HepG2 (cell line): ENCODE measurements around the gene PRKG1. TPM values are rescaled to one million over a fixed set of nuclear protein-coding genes. Genes with fewer than 3 reads are reported as not detected.

Experiments used
- ATAC-seq: fragments of 200-7000 bp; cut with Tn5 transposase; 3 replicates; pipeline ENCODE4 v1.9.1; 2020; ENCODE audit warnings: mild to moderate bottlenecking, moderate library complexity
- BruUV-seq: library from RNA; stranded (reverse); fragments of 400-500 nt; replicated peaks from 2 replicates; lab custom pipeline; 2021; lab: Mats Ljungman, UMichigan
- CTCF ChIA-PET: fragments of 300-600 bp; formaldehyde crosslinking; extraction: SDS; loops from one replicate; lab custom pipeline; 2021; ENCODE audit warnings: low total read pairs, inconsistent platforms, low intra/inter-chr PET ratio; lab: Yijun Ruan, JAX
- POLR2A ChIA-PET: fragments of 350-600 bp; sonication (Branson Sonifier 250); formaldehyde crosslinking; loops from one replicate; lab custom pipeline; 2020; ENCODE audit warnings: antibody characterized with exemption, inconsistent platforms; lab: Yijun Ruan, JAX
- DNase-seq: peaks from one replicate; pipeline ENCODE4 v3.0.0-alpha.2; 2015; ENCODE audit warnings: low spot score
- FAIRE-seq: peaks from 3 replicates; lab custom pipeline; 2011; peaks lifted over from hg19 to GRCh38; lab: Jason Lieb, UNC
- H2AFZ ChIP-seq: one replicate; pipeline ENCODE4 v1.6.1; 2011; ENCODE audit warnings: low read length, inconsistent platforms
- H3K27ac ChIP-seq: fragments of 300-600 bp; 3 replicates; pipeline ENCODE4 v1.8.0; 2011; ENCODE audit warnings: mixed run types, mild to moderate bottlenecking, mixed read lengths, low read length, inconsistent platforms; ENCODE audit not compliant: insufficient read depth; ENCODE audit errors: extremely low read length
- H3K27me3 ChIP-seq, 2 experiments: fragments of 200-600 bp in 1 of 2; 2 replicates in 1 of 2; 3 replicates in 1 of 2; pipeline versions ENCODE4 v1.6.0 to v1.8.0; 2011; ENCODE audit warnings: low read length in 2 of 2, mild to moderate bottlenecking in 2 of 2, moderate library complexity in 2 of 2, inconsistent platforms in 1 of 2; ENCODE audit not compliant: insufficient read depth in 2 of 2, control insufficient read depth in 1 of 2
- H3K36me3 ChIP-seq, 2 experiments: fragments of 200-600 bp in 1 of 2; replicated peaks in 1 of 2; 2 replicates in 1 of 2; 3 replicates in 1 of 2; pipeline versions ENCODE4 v1.5.1 to v1.8.0; 2011; ENCODE audit warnings: low read length in 2 of 2, inconsistent platforms in 1 of 2; ENCODE audit not compliant: insufficient read depth in 2 of 2, control insufficient read depth in 1 of 2
- H3K4me1 ChIP-seq: 2 replicates; pipeline ENCODE4 v1.5.1; 2012; ENCODE audit warnings: low read length, inconsistent platforms; ENCODE audit not compliant: insufficient read depth
- H3K4me2 ChIP-seq: 2 replicates; pipeline ENCODE4 v1.6.0; 2011; ENCODE audit warnings: low read depth, low read length, inconsistent platforms
- H3K4me3 ChIP-seq, 3 experiments: fragments of 200-600 bp in 1 of 3; sonication (generic), shearing (Covaris generic) in 1 of 3; replicated peaks in 1 of 3; 2 replicates each; pipeline ENCODE4 v1.5.1; 2011 to 2016; ENCODE audit warnings: low read length in 3 of 3, inconsistent platforms in 2 of 3, low read depth in 2 of 3, mild to moderate bottlenecking in 2 of 3, control low read depth in 1 of 3, mixed read lengths in 1 of 3; ENCODE audit not compliant: insufficient read depth in 1 of 3
- H3K79me2 ChIP-seq: one replicate; pipeline ENCODE4 v1.6.1; 2011; ENCODE audit warnings: low read length, inconsistent platforms; ENCODE audit not compliant: insufficient read depth
- H3K9ac ChIP-seq: 2 replicates; pipeline ENCODE4 v1.6.0; 2011; ENCODE audit warnings: mild to moderate bottlenecking, low read depth, low read length, inconsistent platforms; ENCODE audit not compliant: insufficient read depth
- H3K9me3 ChIP-seq: 2 replicates; pipeline ENCODE4 v1.5.1; 2012; ENCODE audit warnings: mild to moderate bottlenecking, low read length
- H4K20me1 ChIP-seq: 2 replicates; pipeline ENCODE4 v1.6.0; 2011; ENCODE audit warnings: inconsistent platforms, mild to moderate bottlenecking, low read length, moderate library complexity; ENCODE audit not compliant: insufficient read depth
- ATF7-NPFF ChIP-seq: sonication (generic); formaldehyde crosslinking; IDR thresholded peaks from 2 replicates; pipeline ENCODE4 v1.8.1; 2023; ENCODE audit warnings: mild to moderate bottlenecking, low read depth, missing genetic modification reagents, moderate library complexity
- DR1 ChIP-seq: sonication (generic); formaldehyde crosslinking; IDR thresholded peaks from 2 replicates; pipeline ENCODE4 v1.8.0; 2021; ENCODE audit warnings: mild to moderate bottlenecking, missing genetic modification reagents, inconsistent platforms
- HNRNPL ChIP-seq: fragments of 200-400 bp; formaldehyde crosslinking; IDR thresholded peaks from 2 replicates; pipeline ENCODE4 v1.6.1; 2017; ENCODE audit warnings: mild to moderate bottlenecking, low read depth, low read length
- LBX2 ChIP-seq: sonication (generic); formaldehyde crosslinking; IDR thresholded peaks from 2 replicates; pipeline ENCODE4 v1.5.0; 2020; ENCODE audit warnings: missing genetic modification reagents, mild to moderate bottlenecking, borderline replicate concordance
- NAIF1 ChIP-seq: sonication (generic); formaldehyde crosslinking; IDR thresholded peaks from 2 replicates; pipeline ENCODE4 v1.5.0; 2020; ENCODE audit warnings: mild to moderate bottlenecking, missing genetic modification reagents, borderline replicate concordance
- PLSCR1 ChIP-seq: sonication (generic); formaldehyde crosslinking; IDR thresholded peaks from 2 replicates; pipeline ENCODE4 v1.5.0; 2020; ENCODE audit warnings: missing genetic modification reagents, mild to moderate bottlenecking, borderline replicate concordance
- THAP7 ChIP-seq: sonication (generic); formaldehyde crosslinking; IDR thresholded peaks from 2 replicates; pipeline ENCODE4 v1.8.1; 2023; ENCODE audit warnings: mild to moderate bottlenecking, missing genetic modification reagents
- ZNF251 ChIP-seq: sonication (generic); formaldehyde crosslinking; IDR thresholded peaks from 2 replicates; pipeline ENCODE4 v1.9.0; 2021; ENCODE audit warnings: mild to moderate bottlenecking, missing genetic modification reagents
- ZNF7 ChIP-seq: IDR thresholded peaks from 2 replicates; pipeline ENCODE4 v1.6.1; 2016; ENCODE audit warnings: missing biosample characterization, missing genetic modification reagents
- ZNF768 ChIP-seq: sonication (generic); formaldehyde crosslinking; IDR thresholded peaks from 2 replicates; pipeline ENCODE4 v1.4.0; 2020; ENCODE audit warnings: missing genetic modification reagents
- WGBS: methylation state at CpG from one replicate; pipeline ENCODE4 v1.1.6; 2017; ENCODE audit warnings: low lambda C conversion rate; 5-methylcytosine and 5-hydroxymethylcytosine counted together
- in situ Hi-C: cut with HindIII; loops from 2 replicates; pipeline ENCODE4 v1.10.0; 2017; ENCODE audit warnings: low pct_unique_long_range_greater_than_20kb; ENCODE audit not compliant: extremely low pct_ligation_motif_present
- intact Hi-C: fragments of 100-400 bp; cut with micrococcal nuclease; formaldehyde crosslinking; loops from one replicate; pipeline ENCODE4 v1.10.0; 2022; ENCODE audit not compliant: unreplicated experiment
- polyA plus RNA-seq, 8 experiments: library from polyadenylated mRNA; depleted of rRNA in 3 of 8; stranded (reverse) in 7 of 8; unstranded in 1 of 8; fragments of >200 nt; fragmentation: Illumina TruSeq in 4 of 8; extraction: Trizol in 4 of 8; gene quantifications; 2 replicates each; pipeline versions ENCODE4 v1.2.1 to v1.2.3, GENCODE V29; 2011 to 2016; ENCODE audit warnings: low read depth in 4 of 8, missing spikeins in 1 of 8, mixed read lengths in 1 of 8; ENCODE audit not compliant: insufficient read depth in 1 of 8
- total RNA-seq, 5 experiments: library from RNA; depleted of rRNA; stranded (reverse); fragments of >200 nt; fragmentation: Illumina TruSeq; extraction: Trizol; gene quantifications; 2 replicates each; pipeline ENCODE4 v1.2.3, GENCODE V29; 2016; ENCODE audit warnings: low read depth in 1 of 5
- TF ChIP-seq, protein P1 (sequence below): sonication (generic); formaldehyde crosslinking; IDR thresholded peaks from 2 replicates; pipeline ENCODE4 v1.8.1; 2022; ENCODE audit warnings: mild to moderate bottlenecking, missing genetic modification reagents
- TF ChIP-seq, protein P2 (sequence below): sonication (generic); formaldehyde crosslinking; IDR thresholded peaks from 2 replicates; pipeline ENCODE4 v1.8.1; 2023; ENCODE audit warnings: missing genetic modification reagents, inconsistent platforms, borderline replicate concordance

The PRKG1 gene
- total and polyA plus RNA-seq, 2 of the 13 experiments (the other 11 are each of a cell fraction or from before 2014, with no cell fraction given): 0.01 TPM; not detected in 1

- TF ChIP-seq, protein P1, sequence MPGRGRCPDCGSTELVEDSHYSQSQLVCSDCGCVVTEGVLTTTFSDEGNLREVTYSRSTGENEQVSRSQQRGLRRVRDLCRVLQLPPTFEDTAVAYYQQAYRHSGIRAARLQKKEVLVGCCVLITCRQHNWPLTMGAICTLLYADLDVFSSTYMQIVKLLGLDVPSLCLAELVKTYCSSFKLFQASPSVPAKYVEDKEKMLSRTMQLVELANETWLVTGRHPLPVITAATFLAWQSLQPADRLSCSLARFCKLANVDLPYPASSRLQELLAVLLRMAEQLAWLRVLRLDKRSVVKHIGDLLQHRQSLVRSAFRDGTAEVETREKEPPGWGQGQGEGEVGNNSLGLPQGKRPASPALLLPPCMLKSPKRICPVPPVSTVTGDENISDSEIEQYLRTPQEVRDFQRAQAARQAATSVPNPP (CRISPR knock-in tag): no peak
These were observed 787.9 kb downstream of the PRKG1 start (continued) for GRCh38 chr10:51862149-51862548.

DNA sequence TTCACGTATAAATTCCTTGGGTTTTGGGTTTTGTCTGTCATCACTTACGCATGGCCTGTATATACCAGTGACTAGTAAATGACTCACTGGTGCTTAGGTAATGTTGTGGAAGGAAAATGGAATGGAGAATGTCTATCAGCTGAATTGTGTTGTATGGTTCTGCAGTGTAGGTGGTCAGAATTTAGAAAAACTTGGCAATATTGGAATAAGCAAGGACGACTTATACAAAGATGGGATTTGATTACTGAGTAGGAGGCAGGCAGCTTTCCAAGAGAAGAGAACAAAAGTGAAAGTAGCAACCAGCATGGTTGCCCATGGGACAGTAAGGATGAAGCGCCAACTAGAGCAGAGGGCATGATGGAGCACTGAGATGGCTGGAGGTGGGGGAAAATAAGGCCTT lies 793.7 kb downstream of the PRKG1 start:
- no TSS peak for BruUV-seq
- Histone ChIP-seq H3K4me1 (no peaks in the 10 kb centered on the region), H3K79me2 (no peaks in the 10 kb centered on the region), H3K9ac (no peak overlapping the region), H3K4me2 (no peak overlapping the region), H3K4me3 (no peak overlapping the region), H4K20me1 (no peaks in the 10 kb centered on the region), H3K9me3 (no peaks in the 10 kb centered on the region), H3K27me3 (no peaks in the 10 kb centered on the region), H3K27ac (no peak overlapping the region), H2AFZ (no peak overlapping the region), H3K36me3 (no peaks in the 10 kb centered on the region)
- 2% methylated on average over 4 of the region's 4 CpGs for WGBS
- in situ Hi-C loops (no loop called here), intact Hi-C loops (no loop called here)
- no peak for FAIRE-seq
- ChIA-PET POLR2A (no interaction called here), CTCF (no interaction called here)
- TF ChIP-seq ZNF251 (no peak), ZNF768 (no peak), PLSCR1 (CRISPR knock-in tag) (no peak), HNRNPL (no peak), DR1 (CRISPR knock-in tag) (no peak), ATF7-NPFF (no peak), LBX2 (no peak), THAP7 (CRISPR knock-in tag) (no peak), ZNF7 (no peak), NAIF1 (CRISPR knock-in tag) (no peak)
- TF ChIP-seq, protein P2, sequence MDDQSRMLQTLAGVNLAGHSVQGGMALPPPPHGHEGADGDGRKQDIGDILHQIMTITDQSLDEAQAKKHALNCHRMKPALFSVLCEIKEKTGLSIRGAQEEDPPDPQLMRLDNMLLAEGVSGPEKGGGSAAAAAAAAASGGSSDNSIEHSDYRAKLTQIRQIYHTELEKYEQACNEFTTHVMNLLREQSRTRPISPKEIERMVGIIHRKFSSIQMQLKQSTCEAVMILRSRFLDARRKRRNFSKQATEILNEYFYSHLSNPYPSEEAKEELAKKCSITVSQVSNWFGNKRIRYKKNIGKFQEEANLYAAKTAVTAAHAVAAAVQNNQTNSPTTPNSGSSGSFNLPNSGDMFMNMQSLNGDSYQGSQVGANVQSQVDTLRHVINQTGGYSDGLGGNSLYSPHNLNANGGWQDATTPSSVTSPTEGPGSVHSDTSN (CRISPR knock-in tag): no peak
- DNase-seq: no peak
- ATAC-seq: no peak
